SK-N-SH (cell line): ENCODE measurements around the gene TRAPPC13. TPM values are rescaled to one million over a fixed set of nuclear protein-coding genes. Genes with fewer than 3 reads are reported as not detected.

Source experiments
- CTCF ChIA-PET: fragments of 300-600, 350-600 bp; formaldehyde crosslinking; extraction: SDS; loops from one replicate; lab custom pipeline; 2021; lab: Yijun Ruan, JAX
- POLR2A ChIA-PET: fragments of 350-600 bp; sonication (Branson Sonifier 250); formaldehyde crosslinking; extraction: SDS; loops from one replicate; lab custom pipeline; 2020; ENCODE audit warnings: antibody characterized with exemption, inconsistent platforms; lab: Yijun Ruan, JAX
- DNase-seq: peaks from one replicate; pipeline ENCODE4 v3.0.0; 2012
- H2AFZ ChIP-seq: fragments of 200-600 bp; sonication (generic); 2 replicates; pipeline ENCODE4 v1.8.1; 2016; ENCODE audit warnings: antibody characterized with exemption, mild to moderate bottlenecking, low read depth
- H3F3A ChIP-seq: fragments of 200-600 bp; sonication (generic); replicated peaks from 2 replicates; pipeline ENCODE3; 2016; ENCODE audit warnings: antibody characterized with exemption, mild to moderate bottlenecking; ENCODE audit not compliant: insufficient read depth
- H3K27ac ChIP-seq, 2 experiments: fragments of 200-500 bp in 1 of 2; fragments of 200-600 bp in 1 of 2; sonication (Bioruptor generic) in 1 of 2; sonication (generic), shearing (Covaris generic) in 1 of 2; 2 replicates each; pipeline versions ENCODE4 v1.5.1 to v1.6.1; 2014 to 2016; ENCODE audit warnings: low read depth in 2 of 2, inconsistent platforms in 1 of 2, low read length in 1 of 2, mild to moderate bottlenecking in 1 of 2, mixed read lengths in 1 of 2
- H3K27me3 ChIP-seq: fragments of 200-600 bp; sonication (generic), shearing (Covaris generic); 2 replicates; pipeline ENCODE4 v1.6.1; 2016; ENCODE audit warnings: mixed run types; ENCODE audit not compliant: insufficient read depth
- H3K36me3 ChIP-seq, 2 experiments: fragments of 200-500 bp in 1 of 2; fragments of 200-600 bp in 1 of 2; sonication (Bioruptor generic) in 1 of 2; sonication (generic) in 1 of 2; replicated peaks in 1 of 2; 2 replicates each; pipeline versions ENCODE3 to v1.5.1; 2014 to 2016; ENCODE audit warnings: low read length in 1 of 2, mild to moderate bottlenecking in 1 of 2; ENCODE audit not compliant: insufficient read depth in 2 of 2, control insufficient read depth in 1 of 2
- H3K4me1 ChIP-seq, 2 experiments: fragments of 200-500 bp in 1 of 2; fragments of 200-600 bp in 1 of 2; sonication (Bioruptor generic) in 1 of 2; sonication (generic), shearing (Covaris generic) in 1 of 2; 2 replicates each; pipeline versions ENCODE4 v1.5.1 to v1.6.1; 2014 to 2016; ENCODE audit warnings: low read depth in 1 of 2, low read length in 1 of 2, mixed run types in 1 of 2; ENCODE audit not compliant: insufficient read depth in 2 of 2, control insufficient read depth in 1 of 2
- H3K4me2 ChIP-seq: fragments of 200-600 bp; sonication (generic), shearing (Covaris generic); 2 replicates; pipeline ENCODE4 v1.6.1; 2017; ENCODE audit warnings: mixed run types
- H3K4me3 ChIP-seq, 2 experiments: fragments of 200-500 bp in 1 of 2; fragments of 200-600 bp in 1 of 2; sonication (Bioruptor generic) in 1 of 2; sonication (generic), shearing (Covaris generic) in 1 of 2; 2 replicates each; pipeline versions ENCODE4 v1.5.1 to v1.8.1; 2014 to 2016; ENCODE audit warnings: low read depth in 2 of 2, inconsistent platforms in 1 of 2, low read length in 1 of 2, mild to moderate bottlenecking in 1 of 2, mixed read lengths in 1 of 2, moderate library complexity in 1 of 2
- H3K79me2 ChIP-seq: fragments of 200-600 bp; sonication (generic); 2 replicates; pipeline ENCODE4 v1.8.1; 2017; ENCODE audit warnings: mild to moderate bottlenecking; ENCODE audit not compliant: insufficient read depth
- H3K9ac ChIP-seq: fragments of 200-600 bp; sonication (generic); 2 replicates; pipeline ENCODE4 v1.6.1; 2017; ENCODE audit warnings: mixed run types
- H3K9me2 ChIP-seq: fragments of 200-600 bp; sonication (generic); 2 replicates; pipeline ENCODE4 v1.6.1; 2017; ENCODE audit warnings: mixed run types
- H3K9me3 ChIP-seq: fragments of 200-600 bp; sonication (generic); 2 replicates; pipeline ENCODE4 v1.6.1; 2017; ENCODE audit warnings: mixed run types, mild to moderate bottlenecking, moderate library complexity
- H4K20me1 ChIP-seq: fragments of 200-600 bp; sonication (generic); 2 replicates; pipeline ENCODE4 v1.6.1; 2017; ENCODE audit warnings: mild to moderate bottlenecking, mixed run types; ENCODE audit not compliant: insufficient read depth
- ELF1 ChIP-seq: IDR thresholded peaks from 2 replicates; pipeline ENCODE4 v1.4.0; 2012
- GABPA ChIP-seq: IDR thresholded peaks from 2 replicates; pipeline ENCODE4 v1.4.0; 2012; ENCODE audit warnings: low read depth, mild to moderate bottlenecking
- GATA2 ChIP-seq: sonication (generic); formaldehyde crosslinking; IDR thresholded peaks from 2 replicates; pipeline ENCODE4 v1.5.0; 2020; ENCODE audit warnings: mild to moderate bottlenecking, missing genetic modification reagents
- RCOR1 ChIP-seq: fragments of 150-350 bp; IDR thresholded peaks from 2 replicates; pipeline ENCODE4 v1.6.1; 2017; ENCODE audit warnings: antibody characterized with exemption, low read length
- RFX5 ChIP-seq: IDR thresholded peaks from 2 replicates; pipeline ENCODE4 v1.6.1; 2012; ENCODE audit warnings: mild to moderate bottlenecking, improper control_type of control experiment, low read length
- SIN3A ChIP-seq: IDR thresholded peaks from 2 replicates; pipeline ENCODE4 v1.6.1; 2012; ENCODE audit warnings: low read depth, mild to moderate bottlenecking, low read length, moderate library complexity, borderline replicate concordance
- TEAD4 ChIP-seq: IDR thresholded peaks from 2 replicates; pipeline ENCODE4 v1.4.0; 2012; ENCODE audit warnings: mild to moderate bottlenecking, borderline replicate concordance; ENCODE audit not compliant: insufficient read depth
- WGBS: methylation state at CpG from one replicate; pipeline ENCODE4 v1.1.6; 2017; ENCODE audit warnings: low lambda C conversion rate; 5-methylcytosine and 5-hydroxymethylcytosine counted together
- polyA plus RNA-seq, 3 experiments: library from polyadenylated mRNA; depleted of rRNA; stranded (reverse); fragments of >200 nt; gene quantifications; 2 replicates each; pipeline ENCODE4 v1.2.3, GENCODE V29; 2012
- TF ChIP-seq, protein P1 (sequence below): fragments of 150-350 bp; IDR thresholded peaks from 2 replicates; pipeline ENCODE4 v1.6.1; 2017; ENCODE audit warnings: antibody characterized with exemption, low read length, low read depth, borderline replicate concordance
- TF ChIP-seq, protein P2 (sequence below): fragments of 150-350 bp; IDR thresholded peaks from 2 replicates; pipeline ENCODE4 v1.6.1; 2016; ENCODE audit warnings: mild to moderate bottlenecking, low read depth, low read length

Gene TRAPPC13
- polyA plus RNA-seq, 1 of the 3 experiments (the other 2 are of a cell fraction) = 10.7 TPM

DNA sequence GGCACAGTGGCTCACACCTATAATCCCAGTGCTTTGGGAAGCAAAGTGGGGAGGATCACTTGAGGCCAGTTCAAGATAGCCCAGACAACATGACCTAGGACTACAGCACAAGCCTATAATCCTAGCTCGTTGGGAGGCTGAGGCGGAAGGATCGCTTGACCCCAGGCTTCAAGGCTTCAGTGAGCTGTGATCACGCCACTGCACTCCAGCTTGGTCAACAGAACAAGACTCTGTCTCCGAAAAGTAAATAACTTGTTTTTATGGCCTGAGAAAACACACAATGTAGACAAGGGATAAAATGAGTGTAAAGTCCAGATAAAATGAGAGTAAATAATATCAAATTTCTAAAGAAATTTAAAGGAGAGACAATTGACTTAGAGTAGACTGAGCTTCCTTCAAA, 26.3 kb downstream of the TRAPPC13 start:
- no peak overlapping the region for H3K9ac ChIP-seq
- no peak for DNase-seq
- ChIA-PET POLR2A (interaction anchor here (0.6 kb wide), 1 partner anchor 15 kb away, joined by 3 read pairs; no protein-coding TSS in a partner anchor), CTCF (interaction anchor here (1.1 to 1.6 kb wide), 3 partner anchors 12 to 36 kb away, joined by 3 to 8 read pairs (median 3); no protein-coding TSS in a partner anchor)
- H3K4me2 ChIP-seq = no peak overlapping the region
- no peak overlapping the region for H3K4me3 ChIP-seq
- H3K4me1 ChIP-seq = no peaks in the 10 kb centered on the region
- H3K9me2 ChIP-seq = no peaks in the 10 kb centered on the region
- TF ChIP-seq RFX5 = no peak
- no peaks in the 10 kb centered on the region for H3K27me3 ChIP-seq
- peaks cover 8% of the 10 kb centered on the region for H3F3A ChIP-seq
- H3K27ac ChIP-seq = no peak overlapping the region
- H4K20me1 ChIP-seq = no peaks in the 10 kb centered on the region
- H3K36me3 ChIP-seq = peaks cover 30 to 49% of the 10 kb centered on the region in 2 experiments
- no peak overlapping the region for H2AFZ ChIP-seq
- WGBS = 85% methylated on average over 5 of the region's 5 CpGs
- no peaks in the 10 kb centered on the region for H3K79me2 ChIP-seq
- 0 out of 2 replicates have a peak, but pooled peaks cover 3% of the 10 kb centered on the region for H3K9me3 ChIP-seq

DNA sequence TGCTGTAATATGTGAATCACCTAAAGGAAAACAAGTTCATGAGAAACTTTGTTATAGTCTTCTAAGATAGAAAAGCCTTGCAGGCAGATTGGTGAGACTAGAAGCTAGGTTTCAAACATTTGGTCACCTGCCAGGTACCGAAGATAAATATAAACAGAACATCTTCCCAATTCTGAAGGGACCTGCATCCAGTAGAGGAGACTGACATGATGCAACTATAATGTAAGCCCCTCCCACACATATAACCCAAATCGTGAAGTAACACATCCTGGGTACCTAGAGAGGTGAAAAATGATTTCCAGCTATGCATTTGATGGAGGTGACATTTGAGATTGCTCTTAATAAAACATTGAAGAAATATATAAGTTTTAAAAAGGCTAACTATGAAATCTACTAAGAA, 29.9 kb downstream of the TRAPPC13 start:
- Histone ChIP-seq H3K27me3 (no peaks in the 10 kb centered on the region), H3K9me3 (0 out of 2 replicates have a peak, but pooled peaks cover 3% of the 10 kb centered on the region), H3K4me1 (no peaks in the 10 kb centered on the region), H3K4me2 (no peak overlapping the region), H3K9ac (no peak overlapping the region), H3K4me3 (no peak overlapping the region), H4K20me1 (no peaks in the 10 kb centered on the region), H3K9me2 (no peaks in the 10 kb centered on the region), H3K27ac (no peak overlapping the region), H3K36me3 (peaks cover 30 to 65% of the 10 kb centered on the region in 2 experiments), H3F3A (peaks cover 8% of the 10 kb centered on the region), H2AFZ (no peak overlapping the region), H3K79me2 (no peaks in the 10 kb centered on the region)
- 69% methylated on average over 2 of the region's 2 CpGs for WGBS
- ChIA-PET POLR2A (no interaction called here), CTCF (no interaction called here)
- no peak for DNase-seq
- TF ChIP-seq RFX5 (no peak), GATA2 (CRISPR knock-in tag) (no peak), GABPA (no peak), ELF1 (no peak), TEAD4 (no peak), RCOR1 (no peak), SIN3A (no peak)
- TF ChIP-seq, protein P1, sequence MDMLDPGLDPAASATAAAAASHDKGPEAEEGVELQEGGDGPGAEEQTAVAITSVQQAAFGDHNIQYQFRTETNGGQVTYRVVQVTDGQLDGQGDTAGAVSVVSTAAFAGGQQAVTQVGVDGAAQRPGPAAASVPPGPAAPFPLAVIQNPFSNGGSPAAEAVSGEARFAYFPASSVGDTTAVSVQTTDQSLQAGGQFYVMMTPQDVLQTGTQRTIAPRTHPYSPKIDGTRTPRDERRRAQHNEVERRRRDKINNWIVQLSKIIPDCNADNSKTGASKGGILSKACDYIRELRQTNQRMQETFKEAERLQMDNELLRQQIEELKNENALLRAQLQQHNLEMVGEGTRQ = no peak
- TF ChIP-seq, protein P2, sequence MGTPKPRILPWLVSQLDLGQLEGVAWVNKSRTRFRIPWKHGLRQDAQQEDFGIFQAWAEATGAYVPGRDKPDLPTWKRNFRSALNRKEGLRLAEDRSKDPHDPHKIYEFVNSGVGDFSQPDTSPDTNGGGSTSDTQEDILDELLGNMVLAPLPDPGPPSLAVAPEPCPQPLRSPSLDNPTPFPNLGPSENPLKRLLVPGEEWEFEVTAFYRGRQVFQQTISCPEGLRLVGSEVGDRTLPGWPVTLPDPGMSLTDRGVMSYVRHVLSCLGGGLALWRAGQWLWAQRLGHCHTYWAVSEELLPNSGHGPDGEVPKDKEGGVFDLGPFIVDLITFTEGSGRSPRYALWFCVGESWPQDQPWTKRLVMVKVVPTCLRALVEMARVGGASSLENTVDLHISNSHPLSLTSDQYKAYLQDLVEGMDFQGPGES = no peak
